ENCODE results near the gene A2ML1. TPM values are rescaled to one million over a fixed set of nuclear protein-coding genes. Genes with fewer than 3 reads are reported as not detected.
"Not testable (repeated sequence)": the region's sequence is repeated elsewhere in the genome, so short reads cannot be mapped to it uniquely, and the experiment has no call there.

Gene A2ML1
- total RNA-seq, 1 donor from 2014 or later = 720 TPM

- peak; percentile 17 for ATAC-seq
These were observed 4.6 kb upstream of the A2ML1 start for GRCh38 chr12:8817856-8818255.

- no peak for ATAC-seq
These were observed 3.9 kb upstream of the A2ML1 start for GRCh38 chr12:8818526-8818925.

GRCh38 chr12:8819666-8819980, 2.8 kb upstream of the A2ML1 start:
- peak; percentile 73 for ATAC-seq

GRCh38 chr12:8820676-8821407, 1.6 kb upstream of the A2ML1 start:
- not testable (repeated sequence) for ATAC-seq

- peak; percentile 30 for ATAC-seq
These were observed 830 bp upstream of the A2ML1 start for GRCh38 chr12:8821591-8821990.

GRCh38 chr12:8823565-8824300, 1.3 kb downstream of the A2ML1 start:
- peak; percentile 27 for ATAC-seq

- peak; percentile 52 for ATAC-seq
These were observed 5.3 kb downstream of the A2ML1 start for GRCh38 chr12:8827551-8828256.

- ATAC-seq = peak; percentile 25
These were observed 6.1 kb downstream of the A2ML1 start for GRCh38 chr12:8828257-8829124.

GRCh38 chr12:8829125-8829518, 6.7 kb downstream of the A2ML1 start:
- ATAC-seq = peak; percentile 81

- ATAC-seq = peak; percentile 80
These were observed 7.2 kb downstream of the A2ML1 start for GRCh38 chr12:8829621-8830020.

- ATAC-seq = no peak
These were observed 8.7 kb downstream of the A2ML1 start for GRCh38 chr12:8831116-8831515.

GRCh38 chr12:8832500-8832899, 10.1 kb downstream of the A2ML1 start:
- ATAC-seq = no peak

GRCh38 chr12:8834230-8834629, 11.8 kb downstream of the A2ML1 start:
- ATAC-seq = no peak

- peak; percentile 7 for ATAC-seq
These were observed 14.9 kb downstream of the A2ML1 start for GRCh38 chr12:8837291-8837690.

- no peak for ATAC-seq
These were observed 17.9 kb downstream of the A2ML1 start for GRCh38 chr12:8840321-8840720.

GRCh38 chr12:8840938-8841633, 18.7 kb downstream of the A2ML1 start:
- ATAC-seq = no peak

- ATAC-seq = no peak
These were observed 19.4 kb downstream of the A2ML1 start for GRCh38 chr12:8841778-8842177.

GRCh38 chr12:8844665-8845064, 22.2 kb downstream of the A2ML1 start:
- no peak for ATAC-seq

GRCh38 chr12:8846305-8846704, 23.9 kb downstream of the A2ML1 start:
- no peak for ATAC-seq

- ATAC-seq = no peak
These were observed 25.0 kb downstream of the A2ML1 start for GRCh38 chr12:8847435-8847834.

GRCh38 chr12:8849876-8850275, 27.5 kb downstream of the A2ML1 start:
- ATAC-seq = peak; percentile 9

- no peak for ATAC-seq
These were observed 29.7 kb downstream of the A2ML1 start for GRCh38 chr12:8852119-8852518.

Measured in esophagus mucosa (tissue), 1 donor.